Pancreas (tissue), 10 donors: ENCODE results near the gene JAM2. TPM values are rescaled to one million over a fixed set of nuclear protein-coding genes. Genes with fewer than 3 reads are reported as not detected.

Experiments used
- ATAC-seq, 4 donors: fragments of 200-7000 bp; cut with Tn5 transposase; one replicate each; pipeline versions ENCODE4 v1.8.0 to v1.9.1; 2020; ENCODE audit warnings: mild to moderate bottlenecking in 4 of 4, moderate library complexity in 4 of 4
- DNase-seq, 6 donors: peaks; one replicate each; pipeline ENCODE4 v3.0.0-alpha.2; 2020
- FAIRE-seq: peaks from 2 replicates; lab custom pipeline; 2012; peaks lifted over from hg19 to GRCh38; lab: Jason Lieb, UNC
- H3K27ac ChIP-seq, 4 donors: fragments of 200-600 bp; sonication (generic); 1 replicate in 3 of 4; 2 replicates in 1 of 4; pipeline versions ENCODE4 v1.5.0 to v1.8.0; 2020
- H3K27me3 ChIP-seq, 4 donors: fragments of 200-600 bp; one replicate each; pipeline ENCODE4 v1.8.0; 2021
- H3K36me3 ChIP-seq, 3 donors: fragments of 200-600 bp; sonication (generic) in 1 of 3; one replicate each; pipeline versions ENCODE4 v1.5.0 to v1.8.0; 2020 to 2021
- H3K4me1 ChIP-seq, 3 donors: fragments of 200-600 bp; one replicate each; pipeline ENCODE4 v1.8.0; 2021
- H3K4me3 ChIP-seq, 4 donors: fragments of 200-600 bp; sonication (generic) in 2 of 4; one replicate each; pipeline versions ENCODE4 v1.5.0 to v1.8.0; 2020 to 2021
- H3K9me3 ChIP-seq, 4 donors: fragments of 200-600 bp; one replicate each; pipeline ENCODE4 v1.8.0; 2021
- WGBS, 2 donors: extraction: QIAGEN DNeasy Blood & Tissue Kit; methylation state at CpG; one replicate each; pipeline ENCODE4 v1.1.7; 2013; 5-methylcytosine and 5-hydroxymethylcytosine counted together
- intact Hi-C, 3 donors: fragments of 100-400 bp; cut with DNase I; formaldehyde crosslinking; loops; one replicate each; pipeline versions ENCODE4 v1.11.1 to v1.14.2; 2022
- polyA plus RNA-seq, 2 donors: library from polyadenylated mRNA; stranded (reverse); fragments of 200-250 nt; gene quantifications; one replicate each; pipeline ENCODE4 v1.2.3, GENCODE V29; 2013
- total RNA-seq, 6 donors: library from RNA; stranded (reverse); fragmentation: NEBNext Ultra II Directional in 4 of 6; extraction: Animal tissue kit (Norgen Biotek cat#: 25700) in 4 of 6; gene quantifications; one replicate each; pipeline versions ENCODE4 v1.2.1 to v1.2.4, GENCODE V29; 2021 to 2023
- TF ChIP-seq, protein P1 (sequence below), 4 donors: fragments of 200-600 bp; sonication (generic) in 3 of 4; IDR thresholded peaks; one replicate each; pipeline versions ENCODE4 v1.5.0 to v1.8.0; 2021; ENCODE audit warnings: antibody characterized with exemption in 4 of 4
- donor health status: healthy with polysubstance abuse.
- donor health status: DM: no; HTN: no; CAD: no; lungs with moderate emphysema.
- donor health status: DM: no; HTN: no; CAD: no.
- donor health status: control.
- donor health status: control.
- donor health status: Bipolar disorder and iron deficiency.
- donor health status: DM: yes; HTN: yes; CAD: no.
- donor health status: DM: no; HTN: no; CAD: no.
- donor health status: DM: no; HTN: no; CAD: no.
- donor health status: DM: yes; HTN: yes; CAD: no.

Gene JAM2
- total and polyA plus RNA-seq, 8 donors = 1.4 to 8.5 (median 2.7) TPM

DNA sequence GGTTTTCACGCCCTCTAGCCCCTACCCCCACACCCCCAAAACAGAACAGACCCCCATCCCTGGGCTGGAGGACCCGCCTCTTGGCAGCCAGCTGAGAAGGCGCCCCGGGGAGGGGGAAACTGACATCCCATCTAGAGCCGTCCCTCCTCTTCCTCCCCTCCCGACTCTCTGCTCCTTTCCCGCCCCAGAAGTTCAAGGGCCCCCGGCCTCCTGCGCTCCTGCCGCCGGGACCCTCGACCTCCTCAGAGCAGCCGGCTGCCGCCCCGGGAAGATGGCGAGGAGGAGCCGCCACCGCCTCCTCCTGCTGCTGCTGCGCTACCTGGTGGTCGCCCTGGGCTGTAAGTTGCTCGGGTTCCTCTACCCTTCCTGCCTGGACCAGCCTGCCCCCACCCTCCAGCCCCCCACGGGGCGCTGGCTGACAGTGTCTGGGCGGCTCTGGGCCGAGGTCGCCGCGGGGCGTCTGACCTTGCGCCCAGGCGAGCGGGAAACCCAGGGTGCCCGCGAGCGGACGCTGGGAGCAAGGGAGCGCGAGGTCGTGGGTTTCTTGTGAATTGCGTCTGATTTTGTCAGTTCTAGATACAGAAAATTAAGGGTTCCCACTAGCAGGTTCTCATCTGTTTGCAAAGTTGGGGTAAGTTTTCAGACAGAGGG, 618 bp downstream of the JAM2 start:
- peak; percentile 36 to 79 (median 70) for ATAC-seq
- no peaks in the 10 kb centered on the region for H3K9me3 ChIP-seq
- intact Hi-C loops = no loop called here
- H3K4me1 ChIP-seq = no peaks in the 10 kb centered on the region
- WGBS, 2 donors = 1% methylated on average over 33 to 40 of the region's 40 CpGs
- peak in 5 of 6 donors; percentile 11 to 72 (median 27) for DNase-seq
- peak overlapping the region; percentile 33 to 65 (median 42) for H3K4me3 ChIP-seq
- peaks cover 0 to 5% (median 0%) of the 10 kb centered on the region in 4 donors for H3K27me3 ChIP-seq
- FAIRE-seq = no peak
- peak overlapping the region in 2 of 4 donors; percentile 18 to 28 for H3K27ac ChIP-seq
- no peaks in the 10 kb centered on the region for H3K36me3 ChIP-seq
- TF ChIP-seq, protein P1, sequence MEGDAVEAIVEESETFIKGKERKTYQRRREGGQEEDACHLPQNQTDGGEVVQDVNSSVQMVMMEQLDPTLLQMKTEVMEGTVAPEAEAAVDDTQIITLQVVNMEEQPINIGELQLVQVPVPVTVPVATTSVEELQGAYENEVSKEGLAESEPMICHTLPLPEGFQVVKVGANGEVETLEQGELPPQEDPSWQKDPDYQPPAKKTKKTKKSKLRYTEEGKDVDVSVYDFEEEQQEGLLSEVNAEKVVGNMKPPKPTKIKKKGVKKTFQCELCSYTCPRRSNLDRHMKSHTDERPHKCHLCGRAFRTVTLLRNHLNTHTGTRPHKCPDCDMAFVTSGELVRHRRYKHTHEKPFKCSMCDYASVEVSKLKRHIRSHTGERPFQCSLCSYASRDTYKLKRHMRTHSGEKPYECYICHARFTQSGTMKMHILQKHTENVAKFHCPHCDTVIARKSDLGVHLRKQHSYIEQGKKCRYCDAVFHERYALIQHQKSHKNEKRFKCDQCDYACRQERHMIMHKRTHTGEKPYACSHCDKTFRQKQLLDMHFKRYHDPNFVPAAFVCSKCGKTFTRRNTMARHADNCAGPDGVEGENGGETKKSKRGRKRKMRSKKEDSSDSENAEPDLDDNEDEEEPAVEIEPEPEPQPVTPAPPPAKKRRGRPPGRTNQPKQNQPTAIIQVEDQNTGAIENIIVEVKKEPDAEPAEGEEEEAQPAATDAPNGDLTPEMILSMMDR (IDR thresholded peaks at IDR 0.05) = no peak

DNA sequence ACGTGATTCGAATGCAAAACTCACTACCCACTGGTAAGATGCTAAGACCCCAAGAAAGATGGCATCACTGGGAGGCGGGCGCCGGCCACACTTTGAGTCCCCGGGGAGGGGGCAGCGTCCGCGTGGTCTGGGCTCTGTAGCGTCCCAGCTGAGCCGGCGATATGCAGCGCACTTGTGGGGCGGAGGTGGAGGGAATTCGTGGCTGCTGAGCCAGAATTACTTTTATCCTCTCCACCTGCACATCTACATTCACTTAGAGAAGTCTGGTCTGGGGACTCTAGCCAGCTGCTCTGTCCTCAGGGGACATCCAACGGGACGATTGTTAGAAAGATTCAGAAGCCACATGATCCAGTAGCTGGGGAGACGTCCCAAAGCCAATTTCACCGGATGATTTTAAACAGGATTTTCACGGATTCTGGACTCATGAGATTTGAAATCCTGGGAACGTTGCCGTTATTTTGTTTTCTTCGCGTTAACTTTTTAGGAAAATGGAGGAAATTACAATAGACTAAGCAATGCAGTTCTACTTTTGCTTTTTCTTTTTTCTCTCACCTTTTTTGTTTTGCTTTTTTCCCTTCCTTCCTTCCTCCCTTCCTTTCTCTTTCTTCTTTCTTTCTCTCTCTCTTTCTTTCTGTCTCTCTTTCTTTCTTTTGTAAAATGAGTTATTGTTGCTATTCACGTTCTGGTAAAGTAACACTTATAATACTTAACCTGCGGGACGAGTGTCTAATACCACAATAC, 1.3 kb downstream of the JAM2 start:
- FAIRE-seq = no peak
- DNase-seq = peak in 1 of 6 donors; percentile 60
- peak overlapping the region in 3 of 4 donors; percentile 33 to 65 (median 42) for H3K4me3 ChIP-seq
- TF ChIP-seq, protein P1 (IDR thresholded peaks at IDR 0.05) = no peak
- 6 to 8% methylated on average over 27 of the region's 27 CpGs for WGBS, 2 donors
- no peaks in the 10 kb centered on the region for H3K36me3 ChIP-seq
- H3K4me1 ChIP-seq = no peaks in the 10 kb centered on the region
- intact Hi-C loops = no loop called here
- no peaks in the 10 kb centered on the region for H3K9me3 ChIP-seq
- H3K27me3 ChIP-seq = peaks cover 0 to 5% (median 0%) of the 10 kb centered on the region in 4 donors
- peak; percentile 30 to 55 (median 49) for ATAC-seq
- peak overlapping the region in 1 of 4 donors; percentile 18 for H3K27ac ChIP-seq

DNA sequence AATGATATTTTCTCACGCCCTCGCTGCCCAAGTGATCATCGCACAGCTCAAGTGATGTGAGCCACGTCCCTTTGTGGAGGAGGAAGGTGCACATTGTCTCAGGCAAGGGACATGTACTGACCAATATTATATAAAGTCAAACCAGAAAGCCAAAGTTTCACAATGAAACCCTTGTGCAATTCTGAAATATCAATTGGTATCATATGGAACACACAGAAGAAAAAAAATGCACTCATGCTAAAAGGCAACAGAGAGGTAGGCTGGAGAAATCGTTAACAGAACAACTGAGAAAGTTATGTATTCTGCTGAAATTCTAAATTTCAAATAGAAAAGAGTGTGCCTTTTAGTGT, 1.9 kb downstream of the JAM2 start:
- H3K27ac ChIP-seq = no peak overlapping the region
- H3K9me3 ChIP-seq = no peaks in the 10 kb centered on the region
- H3K4me3 ChIP-seq = no peak overlapping the region
- TF ChIP-seq, protein P1 (IDR thresholded peaks at IDR 0.05) = no peak
- no peak for FAIRE-seq
- H3K27me3 ChIP-seq = peaks cover 0 to 5% (median 0%) of the 10 kb centered on the region in 4 donors
- 52 to 66% methylated on average over 5 of the region's 5 CpGs for WGBS, 2 donors
- H3K4me1 ChIP-seq = no peaks in the 10 kb centered on the region
- DNase-seq = no peak
- intact Hi-C loops = no loop called here
- ATAC-seq = no peak
- H3K36me3 ChIP-seq = no peaks in the 10 kb centered on the region

DNA sequence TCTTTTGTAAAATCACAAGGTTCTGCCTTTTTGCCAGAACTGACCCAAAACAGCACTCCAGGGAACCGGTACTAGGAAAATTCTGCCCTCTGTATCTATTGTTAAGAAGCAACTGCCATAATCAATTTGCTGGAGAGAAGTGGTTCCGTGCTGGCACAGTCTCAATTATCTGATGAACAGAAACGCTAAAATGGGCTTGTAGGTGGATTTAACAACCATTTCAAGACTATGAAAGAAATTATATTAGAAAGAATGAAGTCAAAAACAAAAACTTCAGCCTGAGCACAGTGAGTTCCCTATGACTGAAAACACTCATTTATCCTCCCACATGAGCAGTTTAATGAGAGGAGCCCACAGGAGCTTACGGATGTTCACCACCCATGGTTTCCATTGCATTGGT, 4.4 kb downstream of the JAM2 start:
- FAIRE-seq = no peak

More for the DNA sequence above, 4.4 kb downstream of the JAM2 start:
- WGBS, 2 donors = 67 to 78% methylated on average over 4 of the region's 4 CpGs
- TF ChIP-seq, protein P1 (IDR thresholded peaks at IDR 0.05) = no peak
- ATAC-seq (no peak), DNase-seq (no peak)
- no peak overlapping the region for H3K27ac ChIP-seq
- no peak overlapping the region for H3K4me3 ChIP-seq
- no peaks in the 10 kb centered on the region for H3K4me1 ChIP-seq
- no peaks in the 10 kb centered on the region for H3K27me3 ChIP-seq
- no peaks in the 10 kb centered on the region for H3K36me3 ChIP-seq
- intact Hi-C loops = no loop called here
- H3K9me3 ChIP-seq = no peaks in the 10 kb centered on the region
